ENCODE measurements around the gene TEX11. TPM values are rescaled to one million over a fixed set of nuclear protein-coding genes. Genes with fewer than 3 reads are reported as not detected.

Gene TEX11
- total RNA-seq, result not detected

DNA sequence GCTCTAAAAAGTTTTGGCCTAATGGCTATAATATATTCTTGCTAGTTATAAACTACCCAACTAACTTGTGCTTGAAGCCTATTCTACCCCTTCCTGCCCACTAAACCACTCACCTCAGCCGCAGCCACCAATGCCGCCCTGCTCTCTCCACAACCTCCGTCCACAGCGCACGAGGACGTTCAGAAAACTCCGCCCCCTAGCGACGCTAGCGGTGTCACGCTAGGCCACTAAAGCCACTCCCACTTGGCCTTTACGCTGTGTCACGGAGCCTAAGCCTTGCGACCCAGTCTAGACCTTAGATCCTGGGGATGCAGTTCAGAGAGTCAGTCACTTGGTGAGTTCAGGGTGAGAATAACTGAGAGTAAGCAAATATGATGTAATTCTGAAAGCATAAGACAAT, at the start of gene TEX11:
Gene TEX11, minus strand, starts transcription at position 171 of the 400 bp plus-strand sequence. CDS start 922 bp downstream, outside the sequence.
- no peak for TF ChIP-seq CTCF (IDR thresholded peaks at IDR 0.05)
- no peak for ATAC-seq (ENCODE audit: low FRiP score)
- DNase-seq (ENCODE audit: low spot score), result no peak

GRCh38 chrX:70954871-70955270, 46.4 kb upstream of the TEX11 start:
- ATAC-seq (ENCODE audit: low FRiP score) (no peak), DNase-seq (ENCODE audit: low spot score) (no peak)
- TF ChIP-seq CTCF (IDR thresholded peaks at IDR 0.05), result no peak

DNA sequence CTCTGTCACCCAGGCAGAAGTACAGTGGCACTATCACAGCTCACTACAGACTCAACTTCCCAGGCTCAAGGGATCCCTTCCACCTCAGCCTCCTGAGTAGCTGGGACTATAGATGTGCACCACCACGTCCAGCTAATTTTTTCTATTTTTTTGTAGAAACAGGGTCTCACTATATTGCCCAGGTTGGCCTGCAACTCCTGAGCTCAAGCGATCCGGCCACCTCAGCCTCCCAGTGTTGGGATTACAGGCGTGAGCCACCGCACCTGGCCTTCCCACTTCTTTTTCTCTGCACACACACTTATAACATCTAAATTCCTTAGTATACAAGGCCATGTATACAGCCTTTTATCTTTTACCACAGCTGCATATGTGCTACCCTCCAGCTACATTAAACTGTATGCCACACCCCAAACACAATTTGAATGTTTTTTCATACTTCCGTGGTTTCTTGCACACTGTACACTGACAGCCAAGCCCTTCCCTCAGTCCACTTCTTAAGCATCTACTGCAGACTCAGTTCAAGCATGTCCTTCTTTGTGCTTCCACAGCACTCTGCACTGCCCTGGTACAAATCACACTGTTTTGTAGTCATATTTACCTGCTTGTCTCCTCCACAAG, 15.9 kb upstream of the TEX11 start:
- DNase-seq (ENCODE audit: low spot score) (no peak), ATAC-seq (ENCODE audit: low FRiP score) (no peak)
- no peak for TF ChIP-seq CTCF (IDR thresholded peaks at IDR 0.05)

DNA sequence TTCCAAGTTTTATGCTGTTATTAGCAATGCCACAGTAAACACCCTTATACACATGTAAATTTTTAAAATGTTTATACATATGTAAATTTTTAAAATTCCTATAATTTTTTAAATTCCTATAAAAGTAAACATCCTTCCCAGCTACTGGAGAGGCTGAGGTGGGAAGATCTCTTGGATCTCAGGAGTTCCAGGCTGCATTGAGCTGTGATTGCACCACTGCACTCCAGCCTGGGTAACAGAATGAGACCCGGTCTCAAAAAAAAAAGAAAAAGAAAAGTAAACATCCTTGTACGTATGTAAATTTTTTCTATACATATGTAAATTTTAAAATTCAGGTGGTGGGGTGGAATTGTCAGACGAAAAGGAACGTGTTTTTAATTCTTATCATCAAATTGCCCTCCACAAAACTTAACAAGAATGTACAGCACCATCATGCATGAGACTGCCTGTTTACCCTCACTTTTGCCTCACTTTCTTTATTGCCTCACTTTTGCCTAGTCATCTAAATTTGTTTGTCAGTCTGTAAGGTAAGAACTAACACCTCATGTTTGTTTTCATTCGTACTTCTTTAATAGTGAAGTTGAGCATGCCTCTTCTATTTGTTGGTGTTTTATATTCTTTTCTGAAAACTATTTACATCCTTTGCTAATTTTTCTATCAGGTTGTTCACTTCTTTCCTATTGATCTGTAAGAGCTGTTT, 14.4 kb upstream of the TEX11 start:
- DNase-seq (ENCODE audit: low spot score) (no peak), ATAC-seq (ENCODE audit: low FRiP score) (no peak)
- TF ChIP-seq CTCF (IDR thresholded peaks at IDR 0.05), result no peak

- ATAC-seq (ENCODE audit: low FRiP score) (no peak), DNase-seq (ENCODE audit: low spot score) (no peak)
- no peak for TF ChIP-seq CTCF (IDR thresholded peaks at IDR 0.05)
Measured at GRCh38 chrX:70921709-70922352, 13.3 kb upstream of the TEX11 start.

DNA sequence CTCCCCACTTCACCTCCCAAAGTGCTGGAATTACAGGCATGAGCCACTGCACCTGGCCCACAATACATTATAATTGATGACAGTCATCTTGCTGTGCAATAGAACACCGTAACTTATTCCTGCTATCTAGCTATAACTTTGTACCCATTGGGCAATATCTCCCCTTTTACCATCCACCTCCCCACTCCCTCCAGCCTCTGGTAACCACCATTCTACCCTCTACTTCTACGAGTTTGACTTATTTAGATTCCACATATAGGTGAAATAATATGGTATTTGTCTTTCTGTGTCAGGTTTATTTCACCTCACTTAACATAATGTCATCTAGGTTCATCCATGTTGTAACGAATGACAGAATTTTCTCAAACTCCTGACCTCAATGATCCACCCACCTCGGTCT, 8.2 kb upstream of the TEX11 start:
- ATAC-seq (ENCODE audit: low FRiP score), result no peak
- no peak for TF ChIP-seq CTCF (IDR thresholded peaks at IDR 0.05)
- no peak for DNase-seq (ENCODE audit: low spot score)
